Measurements from ENCODE around the gene B3GAT1. TPM values are rescaled to one million over a fixed set of nuclear protein-coding genes. Genes with fewer than 3 reads are reported as not detected.

Gene B3GAT1
- polyA plus RNA-seq, 1 donor = 4.8 TPM

DNA sequence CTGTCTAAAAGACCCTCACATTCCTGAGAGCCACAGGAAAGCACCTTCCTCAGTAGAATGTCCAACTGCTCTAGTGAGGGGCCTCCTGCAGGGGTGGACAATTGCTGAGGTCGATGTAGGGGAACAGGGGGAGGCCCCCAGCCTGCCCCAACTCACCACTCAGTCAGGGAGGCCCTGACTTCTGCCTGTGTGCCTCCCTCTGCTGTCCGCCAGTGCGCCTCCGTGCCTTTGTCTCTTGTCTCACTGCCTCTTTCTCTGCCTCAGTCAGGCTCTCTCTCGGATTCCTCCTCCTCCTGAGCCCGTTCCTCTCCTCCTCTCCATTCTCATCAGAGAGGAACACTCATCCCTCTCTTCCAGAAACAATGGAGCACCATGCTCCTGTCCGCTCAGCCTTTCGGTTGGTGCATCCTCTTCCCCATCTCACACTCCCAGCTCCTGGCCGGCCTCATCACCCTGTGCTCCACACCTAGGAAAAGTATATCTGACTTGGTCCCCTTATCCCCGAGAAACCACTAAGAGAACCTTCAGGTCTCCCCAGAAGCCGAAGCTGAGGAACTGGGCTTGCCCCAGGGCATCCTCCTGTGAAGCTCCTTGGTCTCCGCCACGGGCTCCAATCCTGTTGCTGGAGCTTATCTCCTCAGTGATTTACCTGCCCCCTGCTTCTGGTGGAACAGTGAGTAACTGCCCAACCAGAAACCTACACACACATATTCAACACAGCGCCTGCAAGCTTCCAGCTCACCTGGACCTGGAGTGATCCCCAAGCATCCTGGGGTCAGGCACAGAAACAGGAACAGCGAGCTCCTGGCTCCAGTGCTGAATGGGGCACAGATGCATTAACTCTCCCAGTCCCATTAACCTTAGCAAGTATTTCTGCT lies 2.3 kb downstream of the B3GAT1 start:
- DNase-seq = no peak

DNA sequence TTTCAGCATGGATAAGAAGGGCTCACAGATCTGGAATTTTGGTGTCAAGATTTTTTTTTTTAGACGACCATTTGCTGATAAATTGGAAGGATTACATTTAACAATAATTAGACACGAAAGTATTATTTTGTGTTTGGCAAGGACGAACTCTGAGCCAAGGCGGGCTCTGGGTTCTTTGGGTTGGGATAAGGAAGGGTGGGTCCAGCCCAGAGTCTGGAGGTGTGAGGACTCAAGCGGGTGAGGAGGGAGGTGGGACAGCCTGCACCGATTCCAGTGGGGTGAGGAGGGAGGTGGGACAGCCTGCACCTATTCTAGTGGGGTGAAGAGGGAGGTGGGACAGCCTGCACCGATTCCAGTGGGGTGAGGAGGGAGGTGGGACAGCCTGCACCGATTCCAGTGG lies 4.1 kb downstream of the B3GAT1 start:
- no peak for DNase-seq

DNA sequence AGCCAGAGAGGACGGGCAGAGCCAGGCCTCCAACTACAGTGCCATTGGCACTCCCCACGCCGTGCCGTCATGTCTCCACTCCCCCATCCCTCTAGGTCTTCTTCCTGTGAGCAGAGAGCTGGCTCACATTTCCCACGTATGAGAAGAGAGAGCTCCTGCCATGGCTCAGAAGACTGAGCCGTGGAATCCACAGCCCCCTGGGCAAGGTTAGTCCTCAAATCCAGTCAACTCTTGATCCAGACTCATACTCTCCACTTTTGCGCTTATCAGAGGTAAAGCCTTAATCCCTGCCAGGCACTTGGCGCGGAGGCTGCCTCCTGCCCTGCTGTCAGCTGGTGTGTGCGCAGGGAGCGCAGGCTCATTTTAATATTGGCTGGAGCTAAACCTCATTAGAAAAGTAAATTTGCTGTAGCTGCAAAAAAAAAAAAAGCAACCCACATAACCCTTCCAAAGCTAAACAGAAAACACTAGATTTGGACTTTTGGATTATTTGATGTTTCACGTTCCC lies 4.7 kb downstream of the B3GAT1 start:
- no peak for DNase-seq

DNA sequence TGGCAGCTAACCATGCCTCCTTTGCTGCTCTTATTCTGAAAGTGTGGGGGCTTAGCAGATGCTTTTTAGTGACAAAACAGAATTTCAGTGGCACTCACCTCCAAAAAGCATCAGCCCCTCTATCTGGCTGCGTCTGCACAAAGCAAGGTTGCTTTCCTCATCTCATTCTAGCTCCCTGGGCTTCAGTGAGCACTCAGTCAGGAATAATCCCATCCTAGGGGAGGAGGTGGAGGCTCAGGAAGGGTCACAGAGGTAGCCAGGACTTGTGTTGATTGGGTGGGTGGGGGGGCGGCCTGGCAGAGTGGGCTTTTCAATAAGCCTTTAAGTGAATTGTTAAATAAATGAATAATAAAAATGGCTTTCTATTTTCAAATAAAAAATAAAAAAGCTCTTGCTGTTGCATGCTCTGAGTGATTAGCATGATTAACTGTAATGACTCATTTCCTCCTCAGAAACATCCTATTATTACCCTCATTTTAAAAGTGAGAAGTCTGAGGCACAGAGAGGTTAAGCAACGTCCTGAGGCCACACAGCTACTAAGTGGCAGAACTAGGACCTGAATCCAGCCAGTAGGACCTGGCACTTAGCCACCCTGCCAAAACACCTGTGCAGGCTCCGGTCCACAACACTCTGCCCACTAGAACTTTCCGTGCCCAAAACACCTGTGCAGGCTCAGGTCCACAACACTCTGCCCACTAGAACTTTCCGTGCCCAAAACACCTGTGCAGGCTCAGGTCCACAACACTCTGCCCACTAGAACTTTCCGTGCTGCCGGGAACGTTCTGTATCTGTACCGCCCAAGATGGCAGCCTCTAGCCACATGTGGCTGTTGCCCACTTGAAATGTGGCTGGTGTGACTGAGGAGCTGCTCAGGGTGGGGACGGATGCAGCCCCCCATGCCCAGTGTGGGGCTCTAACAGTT lies 5.5 kb downstream of the B3GAT1 start:
- no peak for DNase-seq

DNA sequence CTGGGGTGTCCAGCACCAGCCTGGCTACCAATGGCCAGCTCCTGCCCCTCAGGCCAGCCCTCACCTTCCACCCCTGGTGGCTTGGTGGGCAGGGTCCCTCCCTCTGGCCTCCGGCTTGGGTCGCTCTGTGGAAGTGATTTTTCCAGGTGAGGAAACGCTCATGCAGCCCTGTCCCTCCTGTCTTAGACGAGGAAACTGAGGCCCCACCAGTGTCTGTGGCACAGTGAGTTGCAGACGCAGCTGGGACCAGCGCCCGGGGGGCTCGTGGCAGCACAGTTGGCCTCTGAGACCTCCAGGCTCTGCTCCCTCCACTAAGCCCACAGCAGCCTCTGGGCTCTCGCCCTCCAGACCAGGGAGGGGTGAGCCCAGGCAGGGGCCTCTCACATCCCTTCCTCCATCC lies 6.2 kb downstream of the B3GAT1 start:
- no peak for DNase-seq

DNA sequence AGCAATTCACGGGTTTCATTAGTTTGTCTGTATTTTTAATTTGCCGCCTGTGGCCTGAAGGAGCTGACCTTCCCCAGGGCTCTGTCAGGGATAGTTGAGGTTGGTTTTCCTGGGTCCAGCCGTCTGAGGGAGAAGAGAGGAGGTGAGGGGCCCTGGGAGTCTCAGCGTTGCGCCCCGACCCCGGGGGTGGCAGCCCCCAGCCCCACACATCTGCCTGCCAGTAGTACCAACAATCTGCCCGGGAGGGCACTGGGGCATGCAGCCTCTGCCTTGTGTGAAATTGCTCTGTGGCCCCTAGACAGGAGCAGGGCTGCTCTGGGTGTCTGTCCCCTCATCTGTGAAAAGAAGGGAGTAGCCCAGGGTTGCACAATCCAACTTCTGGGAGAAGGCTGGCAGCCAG lies 6.6 kb downstream of the B3GAT1 start:
- DNase-seq = no peak

DNA sequence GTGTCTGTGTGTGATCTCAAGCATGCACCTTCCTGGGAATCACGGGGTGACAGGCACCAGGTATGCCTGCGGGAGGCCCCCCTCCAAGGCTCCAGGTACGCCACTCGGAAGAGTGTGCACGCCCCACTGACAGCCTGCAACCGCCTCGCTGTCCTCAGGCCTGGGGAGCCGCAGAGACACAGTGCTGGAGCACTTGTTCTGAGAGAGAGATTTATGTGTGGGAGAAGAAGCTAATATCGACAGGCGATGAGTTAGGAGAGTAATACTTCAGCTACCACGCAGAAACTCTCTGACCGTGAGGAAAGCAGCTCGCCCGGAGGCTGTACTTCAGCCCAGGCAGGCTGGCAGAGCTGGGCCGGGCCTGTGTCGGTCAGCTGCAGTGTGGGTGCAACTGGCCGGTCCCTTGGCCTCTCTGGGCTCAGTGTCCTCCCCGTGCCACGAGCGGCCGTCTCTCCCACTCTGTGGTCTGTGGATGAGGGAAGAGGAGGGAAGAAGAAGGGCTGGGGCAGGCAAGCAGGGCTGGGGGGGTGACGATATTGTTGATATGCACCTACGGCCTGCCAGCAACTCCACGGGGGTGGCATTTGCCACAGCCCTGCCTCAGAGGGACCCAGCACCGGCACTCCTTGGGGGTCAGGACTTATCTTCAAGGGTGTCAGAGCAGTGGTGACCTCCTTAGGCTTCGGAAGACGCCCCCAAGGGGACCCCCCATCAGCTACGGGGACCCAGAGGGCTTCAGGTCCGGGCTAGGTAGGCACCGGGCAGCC lies 7.3 kb downstream of the B3GAT1 start:
- DNase-seq = no peak

DNA sequence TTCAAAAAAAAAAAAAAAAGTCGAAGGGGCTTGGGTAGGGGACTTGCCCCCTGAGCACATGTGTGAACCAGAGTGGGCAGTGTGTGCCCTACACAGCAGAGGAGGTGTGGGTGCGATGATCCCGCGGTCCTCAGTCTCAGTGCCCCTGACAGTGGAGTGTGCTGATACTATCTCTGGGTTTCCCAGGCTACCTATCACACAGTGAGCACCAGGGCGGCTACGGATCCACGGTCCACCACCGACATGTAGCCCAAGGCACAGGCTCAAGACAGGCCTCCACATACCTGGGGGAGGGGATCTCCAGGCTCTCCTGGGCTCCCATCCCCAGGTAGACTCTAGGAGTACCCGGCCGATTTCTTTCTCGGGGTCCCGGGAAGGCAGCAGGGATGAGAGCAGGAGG lies 9.1 kb downstream of the B3GAT1 start:
- no peak for DNase-seq

DNA sequence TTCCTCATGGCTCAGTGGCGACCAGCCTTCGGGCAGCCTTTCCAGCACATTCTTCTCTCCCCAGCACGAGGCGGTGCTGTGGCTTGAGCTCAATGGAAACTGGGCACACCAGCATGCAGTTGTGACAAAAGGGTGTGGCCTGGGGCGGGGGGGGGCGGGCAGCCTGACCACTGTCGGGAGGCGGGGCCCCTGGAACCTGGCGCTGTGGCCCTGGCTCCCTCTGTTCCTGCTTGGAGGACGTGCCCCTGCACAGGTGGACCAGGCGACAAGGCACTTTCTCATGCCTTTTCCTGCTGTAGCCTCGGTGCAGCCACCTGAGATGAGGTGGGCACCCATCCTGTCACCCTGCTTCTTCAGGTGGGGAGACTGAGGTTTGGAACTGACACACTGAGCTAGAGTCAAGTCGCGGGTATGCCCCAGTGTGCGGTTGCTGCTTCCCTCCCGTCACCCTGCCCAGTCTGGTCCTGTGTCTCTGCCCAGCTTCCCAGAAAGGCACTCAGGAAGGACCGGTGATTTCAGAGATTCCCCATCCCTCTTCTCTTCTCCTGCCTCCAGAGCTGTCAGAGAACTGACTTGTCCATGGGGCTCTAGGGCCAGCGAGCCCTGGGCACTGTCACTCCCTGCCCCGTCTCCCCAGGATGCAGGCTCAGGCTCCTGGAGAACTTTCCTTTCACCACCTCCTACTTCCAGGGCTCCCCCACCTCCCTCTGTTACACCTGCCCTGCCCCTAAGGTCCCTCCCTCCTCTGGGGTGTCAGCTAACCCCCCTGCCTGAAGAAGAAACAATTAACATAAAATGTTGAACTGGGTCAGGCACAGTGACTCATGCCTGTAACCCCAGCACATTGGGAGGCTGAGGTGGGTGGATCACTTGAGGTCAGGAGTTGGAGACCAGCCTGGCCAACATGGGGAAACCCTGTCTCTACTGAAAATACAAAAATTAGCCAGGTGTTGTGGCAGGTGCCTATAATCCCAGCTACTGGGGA lies 9.9 kb downstream of the B3GAT1 start:
- no peak for DNase-seq

DNA sequence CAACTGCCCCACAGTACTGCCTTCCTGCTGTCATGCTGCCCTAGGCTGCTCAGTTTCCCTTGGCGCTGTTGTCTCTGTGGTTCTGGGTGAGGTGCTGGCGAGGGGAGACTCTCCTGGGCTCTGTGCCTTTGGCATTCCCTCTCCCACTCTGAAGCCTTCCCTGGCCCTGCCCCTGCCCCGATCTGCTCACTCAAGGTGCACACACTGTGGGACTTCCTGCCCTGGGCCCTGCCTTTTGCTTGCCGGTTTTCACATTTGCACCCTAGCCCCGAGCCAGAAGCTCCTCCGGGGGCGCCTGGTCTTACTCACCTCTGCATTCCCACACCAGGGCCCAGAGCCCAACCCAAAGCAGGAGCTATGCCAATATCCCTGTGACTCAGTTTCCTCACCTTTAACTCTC lies 12.0 kb downstream of the B3GAT1 start:
- DNase-seq = no peak

DNA sequence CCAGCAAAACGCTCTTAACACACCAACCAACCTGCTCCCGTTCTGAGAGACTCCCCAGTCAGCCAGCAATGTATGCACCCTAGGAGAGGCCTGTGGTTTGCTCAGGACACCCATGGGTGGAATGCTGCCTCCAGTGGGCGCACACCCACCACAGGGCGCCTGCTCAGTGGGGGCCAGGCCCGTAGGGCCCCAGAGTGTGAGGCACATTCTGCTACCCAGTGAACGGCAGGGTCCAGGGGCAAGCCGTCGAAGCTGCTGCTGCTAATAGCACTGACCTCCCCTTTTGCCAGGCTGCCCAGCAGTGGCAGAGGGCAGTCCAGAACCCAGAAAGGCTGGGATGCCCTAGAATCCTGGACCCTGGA lies 12.8 kb downstream of the B3GAT1 start:
- DNase-seq = no peak

DNA sequence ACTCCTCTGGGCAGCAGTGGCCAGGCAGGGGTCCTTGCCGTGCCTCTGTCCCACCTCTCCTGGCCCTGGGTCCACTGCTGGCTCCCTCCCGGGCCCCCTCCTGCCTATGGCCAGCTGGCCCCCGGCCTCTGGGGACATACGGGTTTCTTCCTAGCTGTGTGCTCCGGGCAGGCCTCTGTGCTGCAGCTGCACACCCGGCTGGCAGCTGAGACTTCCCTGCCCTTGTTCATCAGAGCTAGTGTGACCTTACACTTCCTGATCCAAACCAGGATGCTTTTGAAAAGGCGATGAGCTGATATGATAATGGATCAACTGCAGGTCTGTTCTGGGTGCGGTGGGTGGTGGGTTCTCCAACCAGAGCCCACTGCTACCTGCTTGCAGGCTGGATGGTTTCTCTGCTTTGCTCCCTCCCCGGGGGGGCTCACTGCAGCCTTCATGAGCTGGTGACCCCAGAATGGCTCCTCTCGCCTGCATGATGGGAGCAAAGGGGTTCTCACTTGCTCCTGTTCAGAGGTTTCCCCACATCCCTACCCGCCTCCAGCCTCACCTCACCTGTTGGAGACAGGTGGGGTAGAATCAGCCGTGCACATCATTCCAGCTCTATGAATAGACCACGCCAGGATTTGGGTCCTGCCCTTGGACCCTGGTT lies 13.3 kb downstream of the B3GAT1 start:
- no peak for DNase-seq

DNA sequence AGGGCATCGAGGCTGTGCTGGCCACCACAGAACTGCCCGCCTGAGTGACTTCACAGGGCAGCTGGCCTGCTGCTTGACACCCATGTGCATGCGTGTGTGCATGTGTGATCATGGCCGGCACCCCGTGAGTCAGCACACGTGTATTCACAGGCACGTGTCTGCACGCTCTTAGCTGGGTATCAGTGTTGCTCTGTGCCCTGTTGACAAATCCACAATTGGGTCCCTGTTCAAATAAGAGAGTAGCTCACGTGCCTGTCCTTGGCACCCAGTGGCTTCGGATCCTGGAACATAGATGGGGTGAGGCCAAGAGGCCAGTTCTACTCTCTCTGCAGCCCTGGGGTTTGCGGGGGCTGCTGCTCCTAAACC lies 14.0 kb downstream of the B3GAT1 start:
- no peak for DNase-seq

DNA sequence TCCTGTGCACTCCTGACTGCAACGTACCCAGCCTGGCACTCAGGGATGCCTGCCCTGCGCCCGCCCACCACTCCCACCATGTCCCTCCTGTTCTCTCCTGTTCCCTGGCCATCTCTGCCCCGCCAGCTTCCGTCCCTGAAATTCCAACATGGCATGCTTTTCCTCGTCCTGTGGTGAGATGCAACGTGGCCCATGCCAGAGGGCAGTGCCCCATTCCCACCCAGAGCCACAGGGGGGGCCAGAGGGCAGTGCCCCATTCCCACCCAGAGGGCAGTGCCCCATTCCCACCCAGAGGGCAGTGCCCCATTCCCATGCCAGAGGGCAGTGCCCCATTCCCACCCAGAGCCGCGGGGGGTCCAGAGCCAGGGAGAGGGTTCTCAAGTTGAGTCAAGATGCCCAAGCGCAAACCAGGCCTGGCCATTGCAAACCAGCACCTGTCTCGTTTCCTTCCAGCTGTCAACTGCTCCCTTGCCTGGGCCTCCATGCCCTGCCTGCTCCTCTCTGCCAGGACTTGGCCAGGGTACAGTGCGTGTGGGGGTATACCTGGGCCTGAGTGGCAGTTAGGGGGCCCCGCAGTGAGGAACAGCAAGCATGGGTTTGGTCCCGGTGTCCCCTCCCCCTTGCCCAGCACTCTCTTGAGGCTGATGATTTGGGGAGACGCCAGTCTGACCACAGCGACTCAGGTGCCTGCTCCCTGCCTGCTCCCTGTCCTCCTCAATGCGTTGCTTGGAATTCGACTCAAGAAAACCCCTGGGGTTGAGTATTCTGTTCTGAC lies 14.6 kb downstream of the B3GAT1 start:
- no peak for DNase-seq

DNA sequence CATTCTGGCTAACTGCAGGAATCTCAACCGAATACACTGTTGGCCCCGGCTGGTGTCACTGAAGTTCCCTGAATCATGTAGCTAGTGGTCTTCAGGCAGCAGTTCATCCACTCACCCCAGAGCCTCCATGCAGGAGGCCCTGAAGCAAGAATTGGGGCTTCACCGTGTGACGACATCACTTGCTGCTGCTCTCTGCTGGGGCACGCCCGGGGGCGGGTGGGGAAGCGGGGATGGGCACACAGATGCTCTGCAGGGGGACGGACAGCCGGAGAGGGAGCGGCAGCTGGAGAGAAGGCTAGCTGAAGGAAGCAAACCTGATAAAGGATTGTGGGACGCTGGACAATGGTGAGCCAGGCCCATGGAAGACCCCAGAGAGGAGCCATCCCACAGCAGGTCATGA lies 17.0 kb downstream of the B3GAT1 start:
- DNase-seq = no peak

DNA sequence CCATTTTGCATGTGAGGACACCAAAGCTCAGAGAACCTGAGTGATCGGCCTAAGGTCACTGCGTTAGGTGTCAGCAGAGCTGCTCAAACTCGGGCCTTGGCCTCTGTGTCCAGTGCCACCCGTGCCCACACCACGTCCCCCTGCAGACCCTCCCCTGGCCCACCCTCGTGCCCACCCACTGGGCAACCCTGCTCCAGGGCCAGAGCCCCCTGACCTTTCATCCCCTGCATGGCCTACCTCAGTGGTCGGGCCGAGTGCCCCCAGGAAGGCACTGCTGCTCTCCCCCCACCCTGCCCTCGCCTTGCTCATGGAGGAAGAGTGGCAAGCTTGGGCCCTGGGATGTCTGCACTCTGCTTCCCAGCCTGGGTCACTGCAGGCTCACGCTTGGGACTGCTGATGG lies 17.7 kb downstream of the B3GAT1 start:
- no peak for DNase-seq

DNA sequence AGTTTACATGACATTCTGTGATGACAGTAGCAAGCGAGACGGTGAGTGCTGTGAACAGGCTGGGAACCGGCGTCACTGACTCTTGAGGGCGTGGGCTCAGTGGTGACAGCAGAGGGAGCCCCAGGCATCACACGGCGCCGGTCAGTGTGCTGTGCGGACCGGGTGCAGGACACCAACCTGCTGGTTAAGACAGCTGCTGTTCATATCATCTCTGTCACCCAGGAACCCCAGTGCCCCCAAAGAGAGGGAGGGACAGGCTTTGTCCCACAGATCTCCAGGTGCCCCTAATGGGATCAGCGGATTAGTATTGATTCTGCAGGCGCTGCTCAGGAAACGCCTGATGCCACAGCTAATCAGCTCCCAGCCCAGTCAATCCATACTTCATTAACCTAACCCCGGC lies 18.4 kb downstream of the B3GAT1 start:
- no peak for DNase-seq

DNA sequence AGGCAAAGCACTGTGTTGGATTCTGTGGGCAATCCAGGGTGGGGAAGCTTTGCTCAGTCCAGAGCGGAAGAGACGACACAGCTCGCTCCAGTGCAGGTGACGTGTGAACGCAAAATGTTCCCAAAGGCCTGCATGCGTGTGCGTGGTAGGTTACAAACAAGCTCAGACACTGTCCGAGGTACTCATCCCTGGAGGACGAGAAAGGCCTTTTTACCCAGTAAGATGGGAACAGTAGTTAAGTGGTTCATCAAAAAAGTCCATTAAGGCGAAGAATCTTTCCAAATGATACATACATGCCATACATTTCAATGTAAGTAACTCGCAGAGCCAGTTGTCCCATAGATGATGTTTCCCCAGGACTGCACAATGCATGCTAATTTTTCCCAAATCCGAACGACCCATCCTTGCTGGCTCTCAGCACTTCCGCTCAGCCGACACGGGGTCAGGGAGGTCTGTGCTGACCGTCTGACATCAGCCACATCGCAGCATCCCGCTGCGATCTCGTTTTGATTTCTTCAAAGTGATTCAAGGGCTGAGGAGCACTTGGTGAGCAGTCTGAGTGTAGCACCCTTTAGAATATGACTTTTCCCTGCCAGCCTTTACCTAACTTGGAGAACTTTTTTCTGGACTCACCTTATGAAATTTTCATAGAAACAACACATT lies 19.0 kb downstream of the B3GAT1 start:
- no peak for DNase-seq

DNA sequence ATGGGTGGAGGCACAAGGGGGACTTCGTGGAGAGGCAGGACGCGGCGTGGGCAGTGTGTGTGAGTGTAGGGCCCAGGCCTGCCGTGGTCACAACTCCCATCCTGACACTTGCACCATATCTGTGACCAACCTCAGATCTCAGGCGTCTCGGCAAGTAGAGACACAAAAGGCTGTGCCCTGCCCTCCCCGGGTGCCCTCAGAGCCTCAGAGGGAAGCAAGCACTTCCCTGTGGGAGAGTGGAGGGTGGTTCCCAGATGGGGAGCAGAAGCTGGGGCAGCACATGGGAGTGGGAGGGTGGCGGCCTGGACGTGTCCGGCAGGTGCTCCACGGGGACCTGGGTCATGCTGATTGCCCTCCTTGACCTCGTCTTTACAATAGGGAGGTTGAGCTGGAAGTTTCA lies 20.4 kb downstream of the B3GAT1 start:
- no peak for DNase-seq

Measured in left kidney (tissue), 2 donors.